OCI-LY3 (cell line): ENCODE data around the gene SOX8.

ENCODE experiments used
- EZH2phosphoT487 ChIP-seq: fragments of 200-600 bp; shearing (Covaris generic); IDR thresholded peaks from 2 replicates; pipeline ENCODE4 v1.6.1; 2018; ENCODE audit warnings: antibody characterized with exemption, mixed run types, low read depth
- TF ChIP-seq, protein P1 (sequence below): fragments of 200-600, 300-600 bp; sonication (generic); IDR thresholded peaks from 2 replicates; pipeline ENCODE4 v1.5.1; 2014; ENCODE audit warnings: antibody characterized with exemption, low read length, low read depth

- TF ChIP-seq, protein P1, sequence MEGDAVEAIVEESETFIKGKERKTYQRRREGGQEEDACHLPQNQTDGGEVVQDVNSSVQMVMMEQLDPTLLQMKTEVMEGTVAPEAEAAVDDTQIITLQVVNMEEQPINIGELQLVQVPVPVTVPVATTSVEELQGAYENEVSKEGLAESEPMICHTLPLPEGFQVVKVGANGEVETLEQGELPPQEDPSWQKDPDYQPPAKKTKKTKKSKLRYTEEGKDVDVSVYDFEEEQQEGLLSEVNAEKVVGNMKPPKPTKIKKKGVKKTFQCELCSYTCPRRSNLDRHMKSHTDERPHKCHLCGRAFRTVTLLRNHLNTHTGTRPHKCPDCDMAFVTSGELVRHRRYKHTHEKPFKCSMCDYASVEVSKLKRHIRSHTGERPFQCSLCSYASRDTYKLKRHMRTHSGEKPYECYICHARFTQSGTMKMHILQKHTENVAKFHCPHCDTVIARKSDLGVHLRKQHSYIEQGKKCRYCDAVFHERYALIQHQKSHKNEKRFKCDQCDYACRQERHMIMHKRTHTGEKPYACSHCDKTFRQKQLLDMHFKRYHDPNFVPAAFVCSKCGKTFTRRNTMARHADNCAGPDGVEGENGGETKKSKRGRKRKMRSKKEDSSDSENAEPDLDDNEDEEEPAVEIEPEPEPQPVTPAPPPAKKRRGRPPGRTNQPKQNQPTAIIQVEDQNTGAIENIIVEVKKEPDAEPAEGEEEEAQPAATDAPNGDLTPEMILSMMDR: no peak
- TF ChIP-seq EZH2phosphoT487: no peak
These were observed 36.1 kb upstream of the SOX8 start for GRCh38 chr16:945271-946047.
